GM12891 (cell line): ENCODE results near the gene USP6NL.

Source experiments
- DNase-seq: peaks from one replicate; pipeline ENCODE4 v3.0.0; 2011; ENCODE audit warnings: low spot score; ENCODE audit not compliant: insufficient read length
- FAIRE-seq: peaks from 2 replicates; lab custom pipeline; 2011; peaks lifted over from hg19 to GRCh38; lab: Jason Lieb, UNC
- PAX5 ChIP-seq: IDR thresholded peaks from 2 replicates; pipeline ENCODE4 v1.6.1; 2011; ENCODE audit warnings: low read length, moderate library complexity, mild to moderate bottlenecking; ENCODE audit not compliant: insufficient read depth, severe bottlenecking
- POLR2A ChIP-seq: IDR thresholded peaks from 2 replicates; pipeline ENCODE4 v1.6.1; 2011; ENCODE audit warnings: low read depth, low read length, control low read depth
- POLR2AphosphoS5 ChIP-seq: IDR thresholded peaks from 2 replicates; pipeline ENCODE4 v1.6.1; 2011; ENCODE audit warnings: low read depth, low read length, control low read depth
- POU2F2 ChIP-seq: IDR thresholded peaks from 2 replicates; pipeline ENCODE4 v1.6.1; 2011; ENCODE audit warnings: low read depth, mild to moderate bottlenecking, control low read depth, low read length, moderate library complexity
- SPI1 ChIP-seq: IDR thresholded peaks from 2 replicates; pipeline ENCODE4 v1.6.1; 2011; ENCODE audit warnings: low read depth, low read length, control low read depth
- TAF1 ChIP-seq: IDR thresholded peaks from 2 replicates; pipeline ENCODE4 v1.6.1; 2011; ENCODE audit warnings: low read depth, low read length, control low read depth

USP6NL gene

DNA sequence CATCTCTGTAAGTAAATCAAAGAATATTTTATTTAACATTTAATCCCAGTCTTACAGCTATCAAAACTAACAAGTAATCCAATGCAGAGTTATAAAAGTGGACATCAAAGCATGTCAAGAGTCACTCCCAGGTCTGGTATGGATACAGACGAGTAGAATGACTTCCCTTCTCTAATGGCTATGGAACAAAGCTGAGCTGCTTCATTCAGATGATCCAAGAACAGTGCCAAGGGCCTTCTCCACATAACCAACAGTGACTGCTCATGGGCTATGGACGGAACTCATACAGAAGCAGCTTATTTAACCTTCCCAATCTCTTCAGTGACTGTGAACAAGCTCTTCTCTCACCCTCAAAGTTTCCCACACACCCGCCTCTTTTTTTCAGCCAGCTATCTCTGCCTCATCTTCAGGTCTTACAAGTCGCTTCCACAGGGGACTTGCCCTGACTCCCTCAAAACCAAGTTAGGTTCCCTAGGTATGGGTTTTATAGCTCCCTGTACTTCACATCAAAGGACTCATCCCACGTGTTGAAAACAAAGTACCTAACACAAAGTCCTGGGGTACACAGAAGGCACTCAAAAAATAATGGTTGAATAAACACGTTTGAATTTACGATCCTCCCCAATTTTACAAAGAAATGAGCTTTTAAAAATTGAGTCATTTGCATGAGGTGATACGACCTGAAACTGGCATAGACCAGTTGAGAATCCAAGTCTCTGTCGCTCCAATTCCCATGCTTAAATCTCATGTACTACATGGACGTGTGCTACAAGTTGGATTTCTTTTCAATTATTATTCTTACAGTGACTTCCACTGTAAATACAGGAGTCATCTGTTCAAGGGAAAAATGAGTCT, 3.1 kb downstream of the USP6NL start:
- peak; percentile 71 for FAIRE-seq
- DNase-seq: no peak
- no peak for TF ChIP-seq POLR2AphosphoS5
- no peak for TF ChIP-seq PAX5
- TF ChIP-seq POU2F2: no peak
- no peak for TF ChIP-seq TAF1
- no peak for TF ChIP-seq SPI1
- no peak for TF ChIP-seq POLR2A

DNA sequence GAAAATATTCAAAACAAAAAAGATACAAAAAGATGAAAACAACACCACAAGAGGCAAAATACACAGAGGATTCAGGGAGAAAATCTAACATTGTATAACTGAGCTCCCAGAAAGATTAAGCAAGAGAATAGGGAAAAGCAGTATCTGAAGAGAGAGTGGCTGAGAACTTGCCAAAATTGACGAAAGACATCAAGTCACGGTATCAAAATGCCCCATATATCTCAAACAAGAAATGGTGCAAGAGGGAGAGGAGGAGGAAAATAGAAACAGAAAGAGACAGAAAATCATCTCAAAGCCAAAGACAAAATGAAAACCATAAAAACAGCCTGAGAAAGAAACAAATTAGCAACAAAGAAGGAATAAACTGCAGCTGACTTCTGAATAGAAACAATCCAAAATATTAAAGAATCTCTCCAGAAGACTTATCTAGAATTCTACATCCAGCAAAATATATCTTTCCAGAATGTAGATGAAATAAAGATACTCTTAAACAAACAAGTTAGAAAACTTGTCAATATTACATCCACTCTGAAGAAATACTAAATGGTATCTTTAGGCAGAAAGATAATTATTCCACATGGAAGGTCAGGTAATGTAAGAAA, 5.5 kb downstream of the USP6NL start:
- DNase-seq (no peak), FAIRE-seq (no peak)
- TF ChIP-seq SPI1 (no peak), POLR2A (no peak), TAF1 (no peak), PAX5 (no peak), POU2F2 (no peak), POLR2AphosphoS5 (no peak)

DNA sequence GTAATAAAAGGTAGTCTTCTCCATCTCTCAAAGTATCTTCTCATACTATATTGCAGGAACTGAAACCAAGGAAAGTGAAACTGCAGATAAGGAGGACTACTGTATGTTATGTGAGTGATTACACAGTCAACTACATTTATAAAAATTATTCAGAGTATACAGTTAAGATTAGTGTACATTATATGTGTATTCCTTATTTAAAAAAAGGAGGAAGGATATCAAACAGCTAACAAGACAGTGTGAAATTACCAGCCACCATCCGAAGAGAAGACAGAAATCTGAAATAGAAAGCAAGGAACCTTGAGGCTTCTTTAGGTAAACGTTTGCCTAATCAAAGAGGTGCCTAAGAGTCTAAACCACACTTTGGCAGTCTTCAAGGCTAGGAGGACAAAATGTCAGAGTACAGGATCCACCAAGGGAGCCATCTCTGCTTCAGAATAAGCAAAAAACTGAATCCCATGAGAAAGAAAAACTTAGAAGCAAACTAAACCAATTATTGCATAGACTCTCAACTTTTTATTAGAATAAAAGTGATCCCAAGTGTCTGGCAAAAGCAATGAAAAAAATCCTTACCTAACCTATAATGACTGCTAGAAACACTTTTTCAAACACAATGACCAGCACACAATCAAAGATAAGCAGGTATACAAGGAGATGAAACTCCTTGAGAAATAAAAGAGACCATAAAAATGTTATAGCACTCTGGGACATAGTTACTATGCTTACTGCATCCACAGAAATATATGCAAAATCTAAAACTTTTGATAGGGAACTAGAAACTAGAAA, 6.4 kb downstream of the USP6NL start:
- TF ChIP-seq PAX5: no peak
- TF ChIP-seq SPI1: peak; percentile 81
- no peak for TF ChIP-seq POLR2A
- DNase-seq (no peak), FAIRE-seq (no peak)

DNA sequence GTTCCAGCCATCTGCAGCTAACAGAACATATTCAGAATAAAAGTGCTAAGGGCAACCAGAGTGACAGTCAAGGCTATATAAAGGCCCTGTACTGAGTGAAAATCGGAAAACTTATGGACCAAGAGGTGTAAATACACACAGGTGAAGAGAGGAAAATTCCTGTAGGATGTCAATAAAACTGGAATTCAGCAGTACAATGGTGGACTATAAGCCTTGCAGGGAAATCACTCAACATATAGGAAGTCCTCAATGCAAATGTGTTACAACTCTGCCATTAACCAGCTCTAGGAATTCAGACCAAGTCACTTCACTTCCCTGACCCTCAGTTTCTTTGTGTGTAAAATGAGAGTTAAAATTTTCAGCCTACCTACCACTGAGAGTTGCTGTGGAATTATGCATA, 7.7 kb downstream of the USP6NL start:
- no peak for TF ChIP-seq TAF1
- no peak for TF ChIP-seq POU2F2
- no peak for TF ChIP-seq SPI1
- TF ChIP-seq POLR2A: no peak
- TF ChIP-seq PAX5: no peak
- no peak for TF ChIP-seq POLR2AphosphoS5
- DNase-seq (no peak), FAIRE-seq (peak; percentile 65)

DNA sequence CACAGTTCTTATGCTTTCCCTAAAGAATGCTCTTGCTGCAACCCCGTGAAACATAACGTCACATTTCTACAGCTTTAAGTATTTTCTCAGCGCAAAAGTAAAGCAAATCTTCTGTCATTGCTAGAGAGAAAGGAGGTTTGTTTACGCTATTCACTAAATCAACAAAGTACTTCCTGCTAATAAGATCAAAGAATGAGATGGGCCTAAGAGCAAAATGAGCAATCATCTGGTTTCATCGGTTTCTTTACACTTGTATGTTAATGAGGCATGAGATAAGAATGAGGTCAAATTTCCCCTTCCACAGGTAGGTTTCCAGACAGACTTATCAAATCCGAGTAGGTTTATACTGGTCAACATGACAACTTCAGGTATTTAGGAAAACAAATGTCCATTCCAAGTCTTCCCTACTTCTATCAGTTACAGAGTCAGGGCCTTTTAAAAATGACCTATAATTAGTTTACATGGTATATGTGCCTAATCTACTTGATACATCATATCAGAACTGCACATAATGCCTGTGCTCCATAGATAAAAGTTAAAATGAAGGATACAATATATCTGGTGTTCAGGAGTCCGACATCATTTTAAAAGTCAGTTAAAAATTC, 8.4 kb downstream of the USP6NL start:
- FAIRE-seq: no peak
- TF ChIP-seq POLR2A (no peak), POU2F2 (no peak), PAX5 (no peak), TAF1 (no peak), SPI1 (no peak)
- DNase-seq: no peak

DNA sequence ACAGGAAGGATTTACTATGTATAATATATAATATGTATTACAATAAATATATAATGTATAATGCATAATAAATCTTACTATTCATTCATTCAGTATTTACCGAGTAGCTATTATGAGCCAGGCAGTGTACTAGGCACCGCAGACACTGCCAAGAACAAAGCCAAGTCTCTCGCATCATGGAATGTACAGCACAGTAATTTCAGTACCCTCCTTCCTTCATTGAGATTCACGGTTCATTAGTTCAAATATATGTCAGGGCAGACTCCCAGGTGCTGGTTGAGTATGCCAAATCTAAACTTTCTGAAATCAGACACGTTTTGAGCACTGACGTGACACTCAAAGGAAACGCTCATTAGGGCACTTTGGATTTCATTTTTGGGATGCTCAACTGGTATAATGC, 9.1 kb downstream of the USP6NL start:
- FAIRE-seq (peak; percentile 86), DNase-seq (no peak)
- TF ChIP-seq PAX5: peak; percentile 59
- no peak for TF ChIP-seq TAF1

DNA sequence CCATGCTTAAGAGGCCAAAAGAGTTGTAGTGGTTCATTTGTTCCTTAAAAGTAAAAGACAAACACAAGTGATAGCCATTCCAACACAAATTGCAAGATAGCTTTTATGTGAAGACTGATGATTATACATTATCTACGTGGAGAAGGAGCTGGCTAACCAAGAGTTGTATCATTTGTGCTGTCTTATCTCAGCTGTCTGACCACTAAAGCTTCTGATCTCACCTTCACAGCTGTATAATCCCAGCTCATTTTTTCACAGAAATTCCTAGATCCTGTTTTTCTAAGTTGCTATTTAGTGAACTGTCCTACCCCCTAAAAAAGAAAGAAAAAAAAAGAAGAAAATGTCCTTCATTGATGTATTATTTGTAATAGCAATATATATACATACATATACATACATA, 9.8 kb downstream of the USP6NL start:
- TF ChIP-seq SPI1: no peak
- no peak for TF ChIP-seq TAF1
- no peak for TF ChIP-seq PAX5
- no peak for TF ChIP-seq POU2F2
- no peak for TF ChIP-seq POLR2AphosphoS5
- TF ChIP-seq POLR2A: no peak
- peak; percentile 48 for FAIRE-seq
- no peak for DNase-seq

DNA sequence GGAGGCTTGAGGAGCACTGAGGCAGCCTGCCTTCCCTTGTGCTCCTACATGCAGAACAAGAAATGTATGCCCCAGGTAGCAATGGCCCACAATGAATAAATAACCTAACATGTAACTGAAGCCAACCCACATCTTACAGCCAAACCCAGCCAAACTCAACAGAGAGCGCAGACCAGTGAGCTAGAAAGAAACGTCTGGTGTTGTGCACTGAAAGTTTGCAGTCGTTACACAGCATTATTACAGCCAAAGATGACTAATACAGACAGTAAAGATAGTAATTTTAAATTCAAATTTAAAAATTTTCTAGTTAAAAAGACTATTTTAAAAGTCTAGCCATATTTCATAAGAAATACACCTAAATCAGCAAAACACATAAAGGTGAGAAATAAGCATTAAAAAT, 11.2 kb downstream of the USP6NL start:
- FAIRE-seq (peak; percentile 91), DNase-seq (no peak)
- TF ChIP-seq POLR2A (no peak), TAF1 (no peak), POLR2AphosphoS5 (no peak), PAX5 (no peak), SPI1 (no peak), POU2F2 (no peak)

DNA sequence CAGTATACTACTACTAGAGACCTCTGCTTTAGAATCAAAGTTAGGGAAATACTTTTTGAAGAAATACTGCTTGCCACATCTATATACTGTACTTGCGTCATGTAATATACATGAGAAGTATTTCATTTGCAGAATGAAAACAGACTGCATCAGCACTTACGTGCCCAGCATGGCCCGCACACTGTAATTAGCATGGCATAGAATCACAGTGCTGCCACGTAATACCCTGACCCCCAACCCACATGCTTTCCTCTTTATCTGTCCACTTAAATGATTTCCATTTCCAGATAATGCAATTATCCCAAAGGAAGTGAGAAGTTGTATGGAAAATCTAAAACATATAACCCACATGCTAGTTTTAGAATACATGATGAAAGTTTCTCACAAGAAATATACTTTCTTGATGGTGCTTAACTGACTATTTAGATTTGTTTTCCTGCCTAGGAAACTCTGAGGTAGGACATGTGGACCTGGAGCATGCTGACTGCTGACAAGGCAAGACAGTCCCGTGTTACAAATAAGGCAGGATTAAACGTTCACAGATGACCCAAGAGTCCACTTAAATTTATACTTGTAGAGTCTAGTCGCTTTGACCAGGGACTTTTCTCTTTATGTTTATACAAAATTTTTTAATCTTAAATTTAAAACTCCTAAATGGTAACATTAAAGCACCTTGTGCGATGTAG, 12.6 kb downstream of the USP6NL start:
- TF ChIP-seq POLR2A: no peak
- TF ChIP-seq POU2F2: no peak
- no peak for TF ChIP-seq TAF1
- no peak for TF ChIP-seq PAX5
- TF ChIP-seq SPI1: no peak
- TF ChIP-seq POLR2AphosphoS5: no peak
- FAIRE-seq: peak; percentile 84
- DNase-seq: no peak
